ENCODE data around the gene EGLN1.
A peak's percentile ranks its signal among the peaks of the same experiment; 100 is the strongest.

Gene EGLN1

DNA sequence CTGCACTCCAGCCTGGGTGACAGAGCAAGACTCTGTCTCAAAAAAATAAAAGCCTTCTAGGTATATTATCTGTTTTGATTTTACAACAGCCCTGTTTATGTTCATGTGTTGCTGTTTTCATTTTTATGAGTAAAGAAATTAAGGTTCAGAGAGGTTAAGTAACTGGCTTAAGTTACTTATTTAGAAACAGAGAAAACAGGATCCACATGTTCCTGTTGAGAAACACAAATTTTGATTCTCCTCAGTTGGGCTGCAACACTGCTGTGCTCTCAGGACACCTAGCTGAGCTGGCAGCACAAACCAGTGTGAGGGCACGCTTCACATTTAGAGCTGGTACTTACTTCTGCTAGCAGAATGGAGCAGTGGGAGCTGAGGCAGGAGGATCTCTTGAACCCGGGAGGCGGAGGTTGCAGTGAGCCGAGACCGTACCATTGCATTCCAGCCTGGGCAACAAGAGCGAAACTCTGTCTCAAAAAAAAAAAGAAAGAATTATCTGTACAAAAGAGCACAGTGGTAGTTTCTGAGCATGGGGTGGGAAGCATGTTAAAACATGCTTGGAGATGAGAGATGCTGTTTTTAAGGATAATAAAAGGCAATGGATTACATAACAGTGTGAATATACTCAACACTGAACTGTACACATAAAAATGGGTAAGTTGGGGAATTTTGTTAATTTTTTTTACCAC is 81.6 kb downstream of the EGLN1 start (continued):
- TF ChIP-seq ZIC2 (tag by site-specific recombination; IDR thresholded peaks at IDR 0.05) (peak; percentile 56), BCL11B (tag by site-specific recombination; IDR thresholded peaks at IDR 0.05; ENCODE audit: low read depth) (no peak), ZNF600 (tag by site-specific recombination; IDR thresholded peaks at IDR 0.05) (peak; percentile 39; the same call in 1 of the 2 replicates)

DNA sequence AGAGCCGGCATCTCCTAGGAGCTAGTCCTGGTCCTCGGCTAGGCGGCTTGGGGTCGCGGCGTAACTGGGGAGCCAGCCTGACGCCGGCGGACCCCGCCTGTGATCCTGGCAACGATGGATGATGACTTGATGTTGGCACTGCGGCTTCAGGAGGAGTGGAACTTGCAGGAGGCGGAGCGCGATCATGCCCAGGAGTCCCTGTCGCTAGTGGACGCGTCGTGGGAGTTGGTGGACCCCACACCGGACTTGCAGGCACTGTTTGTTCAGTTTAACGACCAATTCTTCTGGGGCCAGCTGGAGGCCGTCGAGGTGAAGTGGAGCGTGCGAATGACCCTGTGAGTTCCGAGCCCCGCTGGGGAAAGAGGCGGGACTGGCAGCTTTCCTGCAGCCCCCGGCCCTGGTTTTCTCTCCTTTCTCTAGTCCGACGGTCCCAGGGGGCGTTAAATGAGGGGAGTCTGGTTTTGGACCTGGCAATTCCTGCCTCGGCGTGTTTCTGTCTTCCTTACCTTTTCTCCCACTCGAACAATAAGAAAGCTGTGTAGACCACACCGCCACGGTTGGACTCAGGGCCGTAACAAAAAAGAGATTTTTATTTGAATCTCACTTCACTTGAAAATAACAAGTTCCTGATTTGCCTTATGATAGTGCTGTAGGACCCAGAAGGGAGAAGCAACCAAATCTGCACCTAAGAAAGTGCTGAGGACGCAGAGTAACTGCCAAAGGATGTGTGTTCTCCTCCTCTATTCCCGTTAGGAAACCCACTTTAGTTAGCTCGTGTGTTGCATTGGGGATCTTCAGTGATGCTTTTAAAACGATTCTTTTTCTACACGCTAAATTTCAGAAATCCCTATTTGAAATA is 83.6 kb downstream of the EGLN1 start, which contains the start of gene SPRTN:
TSS of gene SPRTN (plus strand) at position 24 of the 859 bp plus-strand sequence. CDS start at position 115, 91 bp downstream.
- Histone ChIP-seq H3K4me3 (ENCODE audit: low read depth, low read length) (peak within 1 kb of the TSS; percentile 68), H3K27ac (ENCODE audit: extremely low read depth, low read depth, low read length) (peak within 1 kb of the TSS; percentile 83), H3K4me1 (ENCODE audit: control insufficient read depth, insufficient read depth, low read length) (peaks cover 4% of the 10 kb centered on the region), H3K9me3 (ENCODE audit: control insufficient read depth, insufficient read depth, low read depth, low read length) (no peaks in the 10 kb centered on the region), H3K36me3 (ENCODE audit: control insufficient read depth in 2 of 2, insufficient read depth in 1 of 2, low read length in 2 of 2) (peaks cover 24 to 38% of the 10 kb centered on the region in 2 experiments)
- POLR2A ChIA-PET = interaction anchor here (0.6 to 2.7 kb wide), 38 partner anchors 11 to 1218 kb away, joined by 3 to 21 read pairs (median 4); partner anchors contain the start of genes ARV1, GNPAT and TTC13
- CTCF ChIA-PET = interaction anchor here (0.6 to 1.9 kb wide), 10 partner anchors 16 to 586 kb away, joined by 3 to 9 read pairs (median 3); no protein-coding TSS in a partner anchor
- TF ChIP-seq, protein P1, sequence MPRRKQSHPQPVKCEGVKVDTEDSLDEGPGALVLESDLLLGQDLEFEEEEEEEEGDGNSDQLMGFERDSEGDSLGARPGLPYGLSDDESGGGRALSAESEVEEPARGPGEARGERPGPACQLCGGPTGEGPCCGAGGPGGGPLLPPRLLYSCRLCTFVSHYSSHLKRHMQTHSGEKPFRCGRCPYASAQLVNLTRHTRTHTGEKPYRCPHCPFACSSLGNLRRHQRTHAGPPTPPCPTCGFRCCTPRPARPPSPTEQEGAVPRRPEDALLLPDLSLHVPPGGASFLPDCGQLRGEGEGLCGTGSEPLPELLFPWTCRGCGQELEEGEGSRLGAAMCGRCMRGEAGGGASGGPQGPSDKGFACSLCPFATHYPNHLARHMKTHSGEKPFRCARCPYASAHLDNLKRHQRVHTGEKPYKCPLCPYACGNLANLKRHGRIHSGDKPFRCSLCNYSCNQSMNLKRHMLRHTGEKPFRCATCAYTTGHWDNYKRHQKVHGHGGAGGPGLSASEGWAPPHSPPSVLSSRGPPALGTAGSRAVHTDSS (tag by site-specific recombination; IDR thresholded peaks at IDR 0.05) = no peak; the same call in 1 of the 2 replicates
- TF ChIP-seq ZNF324 (tag by site-specific recombination; IDR thresholded peaks at IDR 0.05) (peak; percentile 74), GFI1B (tag by site-specific recombination; IDR thresholded peaks at IDR 0.05) (0 out of 2 replicates have a peak, but pooled peaks have one; percentile 3), ZFP37 (tag by site-specific recombination; IDR thresholded peaks at IDR 0.05) (peak; percentile 91), ZNF501 (tag by site-specific recombination; IDR thresholded peaks at IDR 0.05) (peak; percentile 74; the same call in 1 of the 2 replicates), WT1 (tag by site-specific recombination; IDR thresholded peaks at IDR 0.05) (peak; percentile 53; the same call in 1 of the 2 replicates), ZNF555 (tag by site-specific recombination; conservative IDR thresholded peaks at IDR 0.05) (no peak), ZNF202 (tag by site-specific recombination; IDR thresholded peaks at IDR 0.05; ENCODE audit: borderline replicate concordance) (no peak), ZNF48 (tag by site-specific recombination; IDR thresholded peaks at IDR 0.05) (no peak), ZNF121 (tag by site-specific recombination; IDR thresholded peaks at IDR 0.05) (peak; percentile 56; the same call in 1 of the 2 replicates), ZNF426 (tag by site-specific recombination; IDR thresholded peaks at IDR 0.05) (no peak), ZNF830 (tag by site-specific recombination; IDR thresholded peaks at IDR 0.05; ENCODE audit: low read depth) (no peak), ZBTB48 (tag by site-specific recombination; IDR thresholded peaks at IDR 0.05) (peak; percentile 69; the same call in 1 of the 2 replicates), ZNF544 (tag by site-specific recombination; IDR thresholded peaks at IDR 0.05) (no peak), KLF1 (tag by site-specific recombination; IDR thresholded peaks at IDR 0.05) (no peak), MYNN (tag by site-specific recombination; IDR thresholded peaks at IDR 0.05; ENCODE audit: borderline replicate concordance) (peak; percentile 45; the same call in 1 of the 2 replicates)
- TF ChIP-seq, protein P2, sequence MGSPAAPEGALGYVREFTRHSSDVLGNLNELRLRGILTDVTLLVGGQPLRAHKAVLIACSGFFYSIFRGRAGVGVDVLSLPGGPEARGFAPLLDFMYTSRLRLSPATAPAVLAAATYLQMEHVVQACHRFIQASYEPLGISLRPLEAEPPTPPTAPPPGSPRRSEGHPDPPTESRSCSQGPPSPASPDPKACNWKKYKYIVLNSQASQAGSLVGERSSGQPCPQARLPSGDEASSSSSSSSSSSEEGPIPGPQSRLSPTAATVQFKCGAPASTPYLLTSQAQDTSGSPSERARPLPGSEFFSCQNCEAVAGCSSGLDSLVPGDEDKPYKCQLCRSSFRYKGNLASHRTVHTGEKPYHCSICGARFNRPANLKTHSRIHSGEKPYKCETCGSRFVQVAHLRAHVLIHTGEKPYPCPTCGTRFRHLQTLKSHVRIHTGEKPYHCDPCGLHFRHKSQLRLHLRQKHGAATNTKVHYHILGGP (tag by site-specific recombination; IDR thresholded peaks at IDR 0.05) = no peak
- TF ChIP-seq, protein P3, sequence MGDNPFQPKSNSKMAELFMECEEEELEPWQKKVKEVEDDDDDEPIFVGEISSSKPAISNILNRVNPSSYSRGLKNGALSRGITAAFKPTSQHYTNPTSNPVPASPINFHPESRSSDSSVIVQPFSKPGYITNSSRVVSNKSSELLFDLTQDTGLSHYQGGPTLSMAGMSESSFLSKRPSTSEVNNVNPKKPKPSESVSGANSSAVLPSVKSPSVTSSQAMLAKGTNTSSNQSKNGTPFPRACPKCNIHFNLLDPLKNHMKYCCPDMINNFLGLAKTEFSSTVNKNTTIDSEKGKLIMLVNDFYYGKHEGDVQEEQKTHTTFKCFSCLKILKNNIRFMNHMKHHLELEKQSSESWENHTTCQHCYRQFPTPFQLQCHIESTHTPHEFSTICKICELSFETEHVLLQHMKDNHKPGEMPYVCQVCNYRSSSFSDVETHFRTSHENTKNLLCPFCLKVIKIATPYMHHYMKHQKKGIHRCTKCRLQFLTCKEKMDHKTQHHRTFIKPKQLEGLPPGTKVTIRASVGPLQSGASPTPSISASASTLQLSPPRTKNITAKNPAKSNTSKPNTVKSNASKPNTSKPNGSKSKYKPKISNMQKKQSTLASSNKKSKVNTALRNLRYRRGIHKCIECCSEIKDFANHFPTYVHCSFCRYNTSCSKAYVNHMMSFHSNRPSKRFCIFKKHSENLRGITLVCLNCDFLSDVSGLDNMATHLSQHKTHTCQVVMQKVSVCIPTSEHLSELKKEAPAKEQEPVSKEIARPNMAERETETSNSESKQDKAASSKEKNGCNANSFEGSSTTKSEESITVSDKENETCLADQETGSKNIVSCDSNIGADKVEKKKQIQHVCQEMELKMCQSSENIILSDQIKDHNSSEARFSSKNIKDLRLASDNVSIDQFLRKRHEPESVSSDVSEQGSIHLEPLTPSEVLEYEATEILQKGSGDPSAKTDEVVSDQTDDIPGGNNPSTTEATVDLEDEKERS (tag by site-specific recombination; IDR thresholded peaks at IDR 0.05) = no peak
- TF ChIP-seq, protein P4, sequence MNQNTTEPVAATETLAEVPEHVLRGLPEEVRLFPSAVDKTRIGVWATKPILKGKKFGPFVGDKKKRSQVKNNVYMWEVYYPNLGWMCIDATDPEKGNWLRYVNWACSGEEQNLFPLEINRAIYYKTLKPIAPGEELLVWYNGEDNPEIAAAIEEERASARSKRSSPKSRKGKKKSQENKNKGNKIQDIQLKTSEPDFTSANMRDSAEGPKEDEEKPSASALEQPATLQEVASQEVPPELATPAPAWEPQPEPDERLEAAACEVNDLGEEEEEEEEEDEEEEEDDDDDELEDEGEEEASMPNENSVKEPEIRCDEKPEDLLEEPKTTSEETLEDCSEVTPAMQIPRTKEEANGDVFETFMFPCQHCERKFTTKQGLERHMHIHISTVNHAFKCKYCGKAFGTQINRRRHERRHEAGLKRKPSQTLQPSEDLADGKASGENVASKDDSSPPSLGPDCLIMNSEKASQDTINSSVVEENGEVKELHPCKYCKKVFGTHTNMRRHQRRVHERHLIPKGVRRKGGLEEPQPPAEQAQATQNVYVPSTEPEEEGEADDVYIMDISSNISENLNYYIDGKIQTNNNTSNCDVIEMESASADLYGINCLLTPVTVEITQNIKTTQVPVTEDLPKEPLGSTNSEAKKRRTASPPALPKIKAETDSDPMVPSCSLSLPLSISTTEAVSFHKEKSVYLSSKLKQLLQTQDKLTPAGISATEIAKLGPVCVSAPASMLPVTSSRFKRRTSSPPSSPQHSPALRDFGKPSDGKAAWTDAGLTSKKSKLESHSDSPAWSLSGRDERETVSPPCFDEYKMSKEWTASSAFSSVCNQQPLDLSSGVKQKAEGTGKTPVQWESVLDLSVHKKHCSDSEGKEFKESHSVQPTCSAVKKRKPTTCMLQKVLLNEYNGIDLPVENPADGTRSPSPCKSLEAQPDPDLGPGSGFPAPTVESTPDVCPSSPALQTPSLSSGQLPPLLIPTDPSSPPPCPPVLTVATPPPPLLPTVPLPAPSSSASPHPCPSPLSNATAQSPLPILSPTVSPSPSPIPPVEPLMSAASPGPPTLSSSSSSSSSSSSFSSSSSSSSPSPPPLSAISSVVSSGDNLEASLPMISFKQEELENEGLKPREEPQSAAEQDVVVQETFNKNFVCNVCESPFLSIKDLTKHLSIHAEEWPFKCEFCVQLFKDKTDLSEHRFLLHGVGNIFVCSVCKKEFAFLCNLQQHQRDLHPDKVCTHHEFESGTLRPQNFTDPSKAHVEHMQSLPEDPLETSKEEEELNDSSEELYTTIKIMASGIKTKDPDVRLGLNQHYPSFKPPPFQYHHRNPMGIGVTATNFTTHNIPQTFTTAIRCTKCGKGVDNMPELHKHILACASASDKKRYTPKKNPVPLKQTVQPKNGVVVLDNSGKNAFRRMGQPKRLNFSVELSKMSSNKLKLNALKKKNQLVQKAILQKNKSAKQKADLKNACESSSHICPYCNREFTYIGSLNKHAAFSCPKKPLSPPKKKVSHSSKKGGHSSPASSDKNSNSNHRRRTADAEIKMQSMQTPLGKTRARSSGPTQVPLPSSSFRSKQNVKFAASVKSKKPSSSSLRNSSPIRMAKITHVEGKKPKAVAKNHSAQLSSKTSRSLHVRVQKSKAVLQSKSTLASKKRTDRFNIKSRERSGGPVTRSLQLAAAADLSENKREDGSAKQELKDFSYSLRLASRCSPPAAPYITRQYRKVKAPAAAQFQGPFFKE (tag by site-specific recombination; IDR thresholded peaks at IDR 0.05; ENCODE audit: borderline replicate concordance) = 0 out of 2 replicates have a peak, but pooled peaks have one; percentile 34
